A673 (cell line): ENCODE results near the gene TOPORS. TPM values are rescaled to one million over a fixed set of nuclear protein-coding genes. Genes with fewer than 3 reads are reported as not detected.

Experiments
- BruUV-seq: library from RNA; stranded (reverse); fragments of 400-500 nt; replicated peaks from 2 replicates; lab custom pipeline; 2021; lab: Mats Ljungman, UMichigan
- CTCF ChIA-PET: fragments of 300-600 bp; sonication (Branson Sonifier 250); formaldehyde crosslinking; loops from one replicate; lab custom pipeline; 2022; ENCODE audit warnings: antibody characterized with exemption; lab: Charles Lee
- POLR2A ChIA-PET: fragments of 300-600 bp; sonication (Branson Sonifier 250); formaldehyde crosslinking; loops from one replicate; lab custom pipeline; 2022; ENCODE audit warnings: antibody characterized with exemption; ENCODE audit not compliant: low non-redundant PET; lab: Charles Lee
- DNase-seq: peaks from one replicate; pipeline ENCODE4 v3.0.0-alpha.2; 2015; ENCODE audit warnings: low spot score
- H3K27ac ChIP-seq: fragments of 200-600 bp; sonication (generic); 2 replicates; pipeline ENCODE4 v1.5.1; 2016; ENCODE audit warnings: mixed run types, low read depth, mild to moderate bottlenecking, mixed read lengths, antibody characterized with exemption, low read length; ENCODE audit not compliant: poor library complexity, severe bottlenecking
- H3K27me3 ChIP-seq: fragments of 200-600 bp; sonication (generic); replicated peaks from 2 replicates; pipeline ENCODE4 v1.6.1; 2017; ENCODE audit warnings: mixed run types, low read depth, mild to moderate bottlenecking, mixed read lengths, antibody characterized with exemption, low read length; ENCODE audit not compliant: insufficient read depth, poor library complexity
- H3K36me3 ChIP-seq: fragments of 200-600 bp; sonication (generic); 2 replicates; pipeline ENCODE4 v1.6.1; 2016; ENCODE audit warnings: mixed run types, mild to moderate bottlenecking, mixed read lengths, antibody characterized with exemption, low read length; ENCODE audit not compliant: insufficient read depth, poor library complexity, severe bottlenecking
- H3K4me1 ChIP-seq: fragments of 200-600 bp; sonication (generic); 2 replicates; pipeline ENCODE4 v1.6.1; 2017; ENCODE audit warnings: mixed run types, mild to moderate bottlenecking, mixed read lengths, antibody characterized with exemption, low read length; ENCODE audit not compliant: insufficient read depth, poor library complexity, severe bottlenecking
- H3K4me3 ChIP-seq: fragments of 200-600 bp; sonication (generic); 2 replicates; pipeline ENCODE4 v1.5.1; 2016; ENCODE audit warnings: low read depth, mixed run types, mild to moderate bottlenecking, mixed read lengths, low read length; ENCODE audit not compliant: poor library complexity, severe bottlenecking
- H3K9me3 ChIP-seq: fragments of 200-600 bp; sonication (generic); 2 replicates; pipeline ENCODE4 v1.6.1; 2016; ENCODE audit warnings: mixed run types, low read depth, mild to moderate bottlenecking, mixed read lengths, antibody characterized with exemption, low read length; ENCODE audit not compliant: poor library complexity, severe bottlenecking
- EZH2 ChIP-seq: fragments of 200-600 bp; sonication (generic); IDR thresholded peaks from 2 replicates; pipeline ENCODE4 v1.6.1; 2017; ENCODE audit warnings: borderline replicate concordance, low read depth, mild to moderate bottlenecking, mixed read lengths, antibody characterized with exemption, low read length; ENCODE audit not compliant: poor library complexity, severe bottlenecking
- intact Hi-C: fragments of 100-400 bp; cut with micrococcal nuclease; formaldehyde crosslinking; loops from one replicate; pipeline ENCODE4 v1.10.0; 2022; ENCODE audit not compliant: unreplicated experiment
- total RNA-seq: library from RNA; stranded (reverse); gene quantifications from 2 replicates; pipeline ENCODE4 v1.2.3, GENCODE V29; 2021
- TF ChIP-seq, protein P1 (sequence below): fragments of 300-800, 200-600 bp; sonication (generic); conservative IDR thresholded peaks from 2 replicates; pipeline ENCODE4 v1.5.1; 2017; ENCODE audit warnings: low read depth, mild to moderate bottlenecking, antibody characterized with exemption, low read length, moderate library complexity, mixed read lengths

Gene TOPORS
- total RNA-seq, 1 experiment from 2014 or later: 25.3 TPM

GRCh38 chr9:32508728-32509127 lies 43.7 kb downstream of the TOPORS start:
- no peak for TF ChIP-seq EZH2
- TF ChIP-seq, protein P1, sequence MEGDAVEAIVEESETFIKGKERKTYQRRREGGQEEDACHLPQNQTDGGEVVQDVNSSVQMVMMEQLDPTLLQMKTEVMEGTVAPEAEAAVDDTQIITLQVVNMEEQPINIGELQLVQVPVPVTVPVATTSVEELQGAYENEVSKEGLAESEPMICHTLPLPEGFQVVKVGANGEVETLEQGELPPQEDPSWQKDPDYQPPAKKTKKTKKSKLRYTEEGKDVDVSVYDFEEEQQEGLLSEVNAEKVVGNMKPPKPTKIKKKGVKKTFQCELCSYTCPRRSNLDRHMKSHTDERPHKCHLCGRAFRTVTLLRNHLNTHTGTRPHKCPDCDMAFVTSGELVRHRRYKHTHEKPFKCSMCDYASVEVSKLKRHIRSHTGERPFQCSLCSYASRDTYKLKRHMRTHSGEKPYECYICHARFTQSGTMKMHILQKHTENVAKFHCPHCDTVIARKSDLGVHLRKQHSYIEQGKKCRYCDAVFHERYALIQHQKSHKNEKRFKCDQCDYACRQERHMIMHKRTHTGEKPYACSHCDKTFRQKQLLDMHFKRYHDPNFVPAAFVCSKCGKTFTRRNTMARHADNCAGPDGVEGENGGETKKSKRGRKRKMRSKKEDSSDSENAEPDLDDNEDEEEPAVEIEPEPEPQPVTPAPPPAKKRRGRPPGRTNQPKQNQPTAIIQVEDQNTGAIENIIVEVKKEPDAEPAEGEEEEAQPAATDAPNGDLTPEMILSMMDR: no peak
- Histone ChIP-seq H3K4me3 (no peak overlapping the region), H3K36me3 (no peaks in the 10 kb centered on the region), H3K27ac (no peak overlapping the region), H3K27me3 (no peaks in the 10 kb centered on the region), H3K4me1 (no peaks in the 10 kb centered on the region), H3K9me3 (no peaks in the 10 kb centered on the region)
- POLR2A ChIA-PET: no interaction called here
- intact Hi-C loops: loop anchor here (10.0 kb wide), 1 partner anchor 56 kb away; no protein-coding TSS in a partner anchor
- no peak for DNase-seq
- CTCF ChIA-PET: no interaction called here
- BruUV-seq: no TSS peak

DNA sequence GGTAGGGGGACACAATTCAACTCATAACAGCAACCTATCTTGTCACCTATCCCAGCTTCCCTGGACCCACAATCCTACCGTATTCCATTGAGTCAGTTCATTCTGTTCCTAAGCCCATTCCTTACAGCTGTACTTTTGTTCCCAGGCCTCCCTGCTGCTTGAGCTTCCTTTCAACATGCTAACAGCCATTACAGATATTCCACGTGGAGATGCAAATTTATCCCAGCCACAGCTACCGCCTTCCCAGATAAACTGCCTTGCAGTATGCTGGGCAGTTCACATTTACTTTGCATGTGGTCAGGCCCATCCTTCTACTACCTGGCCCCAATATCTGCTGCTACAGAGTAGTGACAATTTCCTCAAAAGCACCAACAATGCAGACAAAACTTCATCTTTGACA lies 49.4 kb downstream of the TOPORS start:
- intact Hi-C loops: loop anchor here (10.0 kb wide), 1 partner anchor 62 kb away; no protein-coding TSS in a partner anchor
- DNase-seq: peak; percentile 17
- no peaks in the 10 kb centered on the region for H3K4me1 ChIP-seq
- ChIA-PET POLR2A (no interaction called here), CTCF (interaction anchor here (0.6 to 1.1 kb wide), 2 partner anchors 23 to 79 kb away, joined by 3 read pairs; partner anchors contain the start of gene RIGI)
- no peaks in the 10 kb centered on the region for H3K9me3 ChIP-seq
- H3K36me3 ChIP-seq: no peaks in the 10 kb centered on the region
- H3K27me3 ChIP-seq: no peaks in the 10 kb centered on the region
- no peak for TF ChIP-seq EZH2
- TF ChIP-seq, protein P1: no peak
- no peak overlapping the region for H3K4me3 ChIP-seq
- H3K27ac ChIP-seq: no peak overlapping the region
- BruUV-seq: no TSS peak

- no peak overlapping the region for H3K4me3 ChIP-seq
- no TSS peak for BruUV-seq
- no peak for TF ChIP-seq EZH2
- TF ChIP-seq, protein P1: no peak
- DNase-seq: peak; percentile 27
- intact Hi-C loops: loop anchor here (10.0 kb wide), 1 partner anchor 62 kb away; no protein-coding TSS in a partner anchor
- no peak overlapping the region for H3K27ac ChIP-seq
- CTCF ChIA-PET: interaction anchor here (1.1 kb wide), 1 partner anchor 24 kb away, joined by 3 read pairs; the partner anchor contains the start of gene RIGI
- H3K36me3 ChIP-seq: no peaks in the 10 kb centered on the region
- no peaks in the 10 kb centered on the region for H3K9me3 ChIP-seq
- POLR2A ChIA-PET: no interaction called here
- no peaks in the 10 kb centered on the region for H3K4me1 ChIP-seq
- H3K27me3 ChIP-seq: no peaks in the 10 kb centered on the region
Measured at GRCh38 chr9:32502464-32502863, 49.9 kb downstream of the TOPORS start.
